Body of pancreas (tissue), 4 donors: ENCODE results near the gene PYURF. TPM values are rescaled to one million over a fixed set of nuclear protein-coding genes. Genes with fewer than 3 reads are reported as not detected.

Source experiments
- ATAC-seq: fragments of 150-250 bp; one replicate; pipeline ENCODE4 v1.9.1; 2016
- DNase-seq, 4 donors: peaks; one replicate each; pipeline ENCODE4 v3.0.0-alpha.2; 2019
- H3K27ac ChIP-seq, 4 donors: fragments of 200-600 bp; sonication (generic); 1 replicate in 3 of 4; 2 replicates in 1 of 4; pipeline versions ENCODE4 v1.5.1 to v1.6.1; 2016 to 2019; ENCODE audit warnings: mild to moderate bottlenecking in 1 of 4, mixed read lengths in 1 of 4, moderate library complexity in 1 of 4
- H3K27me3 ChIP-seq, 2 donors: fragments of 200-600 bp; sonication (generic); one replicate each; pipeline ENCODE4 v1.6.0; 2016; ENCODE audit warnings: mild to moderate bottlenecking in 1 of 2
- H3K36me3 ChIP-seq, 2 donors: fragments of 200-600 bp; sonication (generic); replicated peaks in 1 of 2; 2 replicates each; pipeline ENCODE4 v1.5.1; 2016; ENCODE audit warnings: low read depth in 2 of 2; ENCODE audit not compliant: insufficient read depth in 1 of 2
- H3K4me1 ChIP-seq: fragments of 200-600 bp; sonication (generic); one replicate; pipeline ENCODE4 v1.6.0; 2016
- H3K4me3 ChIP-seq, 2 donors: fragments of 200-600 bp; sonication (generic); 1 replicate in 1 of 2; 2 replicates in 1 of 2; pipeline ENCODE4 v1.5.1; 2016 to 2019
- H3K9me3 ChIP-seq, 3 donors: fragments of 200-600 bp; sonication (generic); 1 replicate in 2 of 3; 2 replicates in 1 of 3; pipeline ENCODE4 v1.5.1; 2016
- POLR2A ChIP-seq, 3 donors: fragments of 450-650 bp; IDR thresholded peaks; one replicate each; pipeline ENCODE4 v1.6.1; 2016; ENCODE audit warnings: antibody characterized with exemption in 3 of 3, mild to moderate bottlenecking in 2 of 3
- WGBS, 2 donors: methylation state at CpG; one replicate each; pipeline ENCODE4 v1.1.5; 2017; 5-methylcytosine and 5-hydroxymethylcytosine counted together
- intact Hi-C: fragments of 100-400 bp; cut with DNase I; formaldehyde crosslinking; loops from one replicate; pipeline ENCODE4 v1.15.1; 2023
- total RNA-seq, 2 donors: library from RNA; depleted of rRNA; stranded (reverse); fragments of >200 nt; gene quantifications; one replicate each; pipeline ENCODE4 v1.1.0, GENCODE V29; 2016
- TF ChIP-seq, protein P1 (sequence below), 7 experiments: fragments of 450-650 bp in 4 of 7; fragments of 200-600 bp in 3 of 7; sonication (generic) in 3 of 7; IDR thresholded peaks; one replicate each; pipeline ENCODE4 v1.5.1; 2016 to 2019; ENCODE audit warnings: antibody characterized with exemption in 7 of 7

The PYURF gene
- total RNA-seq, 2 donors from 2014 or later: 56.4 to 79.4 TPM

DNA sequence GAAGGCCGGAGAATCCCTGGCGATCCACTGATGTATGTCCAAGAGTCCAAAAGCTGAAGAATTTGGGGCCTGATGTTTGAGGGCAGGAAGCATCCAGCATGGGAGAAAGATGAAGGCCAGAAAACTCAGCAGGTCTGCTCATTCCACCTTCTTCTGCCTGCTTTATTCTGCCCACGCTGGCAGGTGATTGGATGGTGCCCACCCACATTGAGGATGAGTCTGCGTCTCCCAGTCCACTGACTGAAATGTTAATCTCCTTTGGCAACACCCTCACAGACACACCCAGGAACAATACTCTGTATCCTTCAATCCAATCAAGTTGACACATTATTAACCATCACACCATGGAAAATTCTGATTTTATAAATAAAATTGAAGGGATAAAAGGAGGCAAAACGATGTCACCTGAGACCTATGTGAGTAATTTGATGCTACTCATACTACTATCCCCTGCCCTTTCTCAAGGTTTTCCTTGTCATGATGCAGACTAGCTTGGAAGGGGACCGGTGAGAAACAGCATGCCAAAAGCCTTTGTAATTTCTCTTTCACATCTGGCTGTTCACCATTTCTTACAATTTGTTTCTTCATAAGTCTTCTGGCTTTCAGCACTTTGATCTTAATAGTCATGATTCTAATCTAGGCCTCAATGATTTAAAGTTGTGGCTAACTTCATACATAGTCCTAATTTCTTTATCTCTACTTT lies 9.7 kb upstream of the PYURF start:
- H3K4me3 ChIP-seq: no peak overlapping the region
- TF ChIP-seq POLR2A (IDR thresholded peaks at IDR 0.05): no peak
- TF ChIP-seq, protein P1, sequence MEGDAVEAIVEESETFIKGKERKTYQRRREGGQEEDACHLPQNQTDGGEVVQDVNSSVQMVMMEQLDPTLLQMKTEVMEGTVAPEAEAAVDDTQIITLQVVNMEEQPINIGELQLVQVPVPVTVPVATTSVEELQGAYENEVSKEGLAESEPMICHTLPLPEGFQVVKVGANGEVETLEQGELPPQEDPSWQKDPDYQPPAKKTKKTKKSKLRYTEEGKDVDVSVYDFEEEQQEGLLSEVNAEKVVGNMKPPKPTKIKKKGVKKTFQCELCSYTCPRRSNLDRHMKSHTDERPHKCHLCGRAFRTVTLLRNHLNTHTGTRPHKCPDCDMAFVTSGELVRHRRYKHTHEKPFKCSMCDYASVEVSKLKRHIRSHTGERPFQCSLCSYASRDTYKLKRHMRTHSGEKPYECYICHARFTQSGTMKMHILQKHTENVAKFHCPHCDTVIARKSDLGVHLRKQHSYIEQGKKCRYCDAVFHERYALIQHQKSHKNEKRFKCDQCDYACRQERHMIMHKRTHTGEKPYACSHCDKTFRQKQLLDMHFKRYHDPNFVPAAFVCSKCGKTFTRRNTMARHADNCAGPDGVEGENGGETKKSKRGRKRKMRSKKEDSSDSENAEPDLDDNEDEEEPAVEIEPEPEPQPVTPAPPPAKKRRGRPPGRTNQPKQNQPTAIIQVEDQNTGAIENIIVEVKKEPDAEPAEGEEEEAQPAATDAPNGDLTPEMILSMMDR (IDR thresholded peaks at IDR 0.05): no peak
- no peaks in the 10 kb centered on the region for H3K4me1 ChIP-seq
- ATAC-seq (no peak), DNase-seq (no peak)
- H3K27ac ChIP-seq: no peak overlapping the region
- no peaks in the 10 kb centered on the region for H3K9me3 ChIP-seq
- intact Hi-C loops: loop anchor here (10.0 kb wide), 1 partner anchor 492 kb away; no protein-coding TSS in a partner anchor
- WGBS, 2 donors: 78 to 82% methylated on average over 6 of the region's 6 CpGs
- H3K36me3 ChIP-seq: no peaks in the 10 kb centered on the region
- H3K27me3 ChIP-seq: no peaks in the 10 kb centered on the region

- Histone ChIP-seq H3K27me3 (no peaks in the 10 kb centered on the region), H3K27ac (no peak overlapping the region), H3K4me1 (no peaks in the 10 kb centered on the region), H3K4me3 (no peak overlapping the region), H3K36me3 (no peaks in the 10 kb centered on the region), H3K9me3 (no peaks in the 10 kb centered on the region)
- no peak for DNase-seq
- ATAC-seq: no peak
- TF ChIP-seq, protein P1 (IDR thresholded peaks at IDR 0.05): no peak
- no peak for TF ChIP-seq POLR2A (IDR thresholded peaks at IDR 0.05)
- 68 to 79% methylated on average over 3 of the region's 3 CpGs for WGBS, 2 donors
- intact Hi-C loops: loop anchor here (10.0 kb wide), 1 partner anchor 493 kb away; no protein-coding TSS in a partner anchor
Observed at GRCh38 chr4:88531549-88531948, 8.0 kb upstream of the PYURF start.

DNA sequence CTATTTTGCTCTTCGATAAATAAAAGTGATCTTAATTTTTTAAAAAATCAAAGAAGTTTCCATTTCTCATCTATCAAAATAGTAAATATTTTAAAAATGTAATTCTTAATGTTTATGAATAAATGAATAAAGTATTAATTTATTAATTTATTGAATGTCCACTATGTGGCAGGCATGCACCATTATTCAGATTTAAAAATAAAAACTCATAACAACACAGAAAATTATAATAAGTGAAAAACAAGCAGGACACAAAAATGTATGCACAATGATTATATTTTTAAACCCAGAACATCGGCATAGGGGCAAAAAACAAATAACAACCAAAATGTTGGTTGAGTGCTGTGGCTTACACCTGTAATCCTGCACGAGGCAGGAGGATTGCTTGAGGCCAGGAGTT lies 5.3 kb upstream of the PYURF start:
- Histone ChIP-seq H3K4me3 (no peak overlapping the region), H3K27me3 (no peaks in the 10 kb centered on the region), H3K9me3 (no peaks in the 10 kb centered on the region), H3K36me3 (no peaks in the 10 kb centered on the region), H3K4me1 (peaks cover 7% of the 10 kb centered on the region), H3K27ac (no peak overlapping the region)
- intact Hi-C loops: no loop called here
- ATAC-seq: no peak
- TF ChIP-seq POLR2A (IDR thresholded peaks at IDR 0.05): no peak
- TF ChIP-seq, protein P1 (IDR thresholded peaks at IDR 0.05): peak in 2 of 7 experiments; percentile 9 to 10
- WGBS, 2 donors: 93 to 94% methylated on average over 3 of the region's 3 CpGs
- no peak for DNase-seq

- H3K27ac ChIP-seq: no peak overlapping the region
- no peak for DNase-seq
- H3K9me3 ChIP-seq: no peaks in the 10 kb centered on the region
- intact Hi-C loops: no loop called here
- ATAC-seq: no peak
- peaks cover 8% of the 10 kb centered on the region for H3K4me1 ChIP-seq
- no peak overlapping the region for H3K4me3 ChIP-seq
- TF ChIP-seq POLR2A (IDR thresholded peaks at IDR 0.05): no peak
- TF ChIP-seq, protein P1 (IDR thresholded peaks at IDR 0.05): no peak
- no peaks in the 10 kb centered on the region for H3K27me3 ChIP-seq
- H3K36me3 ChIP-seq: no peaks in the 10 kb centered on the region
- 87 to 94% methylated on average over 7 to 8 of the region's 8 CpGs for WGBS, 2 donors
Observed at GRCh38 chr4:88527787-88528186, 4.2 kb upstream of the PYURF start.
